Chondrocyte (in vitro differentiated cells): ENCODE measurements around the gene GRIN3B. TPM values are rescaled to one million over a fixed set of nuclear protein-coding genes. Genes with fewer than 3 reads are reported as not detected.

Source experiments
- DNase-seq: peaks from one replicate; pipeline ENCODE4 v3.0.0; 2021; ENCODE audit warnings: mixed read lengths, low spot score
- H3K27ac Mint-ChIP-seq: one replicate; pipeline ENCODE4 v1.8.0; 2021; ENCODE audit warnings: mild to moderate bottlenecking, moderate library complexity, mixed read lengths; ENCODE audit not compliant: unreplicated experiment
- H3K27me3 Mint-ChIP-seq: 2 replicates; pipeline ENCODE4 v1.8.0; 2021; ENCODE audit warnings: low read depth, mixed read lengths
- H3K36me3 Mint-ChIP-seq: 2 replicates; pipeline ENCODE4 v1.8.0; 2021; ENCODE audit warnings: low read depth, mixed read lengths
- H3K4me1 Mint-ChIP-seq: 2 replicates; pipeline ENCODE4 v1.8.0; 2021; ENCODE audit warnings: low read depth, mild to moderate bottlenecking, mixed read lengths
- H3K4me3 Mint-ChIP-seq: one replicate; pipeline ENCODE4 v1.8.0; 2021; ENCODE audit warnings: mild to moderate bottlenecking, moderate library complexity, mixed read lengths; ENCODE audit not compliant: unreplicated experiment
- H3K9me3 Mint-ChIP-seq: 2 replicates; pipeline ENCODE4 v1.8.0; 2021; ENCODE audit warnings: low read depth, mixed read lengths
- total RNA-seq: library from RNA; stranded (reverse); gene quantifications from 3 replicates; pipeline ENCODE4 v1.2.1, GENCODE V29; 2021
- TF ChIP-seq, protein P1 (sequence below): fragments of 200-600 bp; sonication (generic); IDR thresholded peaks from 2 replicates; pipeline ENCODE4 v1.5.0; 2021; ENCODE audit warnings: antibody characterized with exemption, mild to moderate bottlenecking, moderate library complexity

GRIN3B gene
- total RNA-seq, 1 donor from 2014 or later = 0.67 TPM

DNA sequence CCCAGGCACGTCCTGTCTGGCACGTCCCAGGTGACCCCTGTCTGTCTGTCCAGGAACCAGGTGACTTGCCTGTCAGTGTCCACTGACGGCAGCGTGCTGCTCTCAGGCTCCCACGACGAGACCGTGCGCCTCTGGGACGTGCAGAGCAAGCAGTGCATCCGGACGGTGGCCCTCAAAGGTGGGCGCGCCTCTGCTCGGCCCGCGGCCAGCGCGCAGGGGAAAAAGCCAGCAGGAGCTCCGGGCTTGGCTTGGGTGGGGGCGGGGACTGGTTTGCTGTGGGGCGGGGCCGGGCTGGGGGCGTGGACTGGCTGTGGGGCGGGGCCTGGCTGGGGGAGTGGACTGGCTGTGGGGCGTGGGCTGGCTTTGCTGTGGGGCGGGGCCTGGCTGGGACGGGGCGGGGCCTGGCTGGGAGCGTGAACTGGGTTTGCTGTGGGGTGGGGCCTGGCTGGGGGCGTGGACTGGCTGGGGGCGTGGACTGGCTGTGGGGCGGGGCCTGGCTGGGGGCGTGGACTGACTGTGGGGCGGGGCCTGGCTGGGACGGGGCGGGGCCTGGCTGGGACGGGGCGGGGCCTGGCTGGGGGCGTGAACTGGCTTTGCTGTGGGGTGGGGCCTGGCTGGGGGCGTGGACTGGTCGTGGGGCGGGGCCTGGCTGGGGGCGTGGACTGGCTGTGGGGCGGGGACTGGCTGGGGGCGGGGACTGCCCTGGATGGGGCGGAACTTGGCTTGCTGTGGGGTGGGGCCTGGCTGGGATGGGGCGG is 8.9 kb upstream of the GRIN3B start:
- TF ChIP-seq, protein P1, sequence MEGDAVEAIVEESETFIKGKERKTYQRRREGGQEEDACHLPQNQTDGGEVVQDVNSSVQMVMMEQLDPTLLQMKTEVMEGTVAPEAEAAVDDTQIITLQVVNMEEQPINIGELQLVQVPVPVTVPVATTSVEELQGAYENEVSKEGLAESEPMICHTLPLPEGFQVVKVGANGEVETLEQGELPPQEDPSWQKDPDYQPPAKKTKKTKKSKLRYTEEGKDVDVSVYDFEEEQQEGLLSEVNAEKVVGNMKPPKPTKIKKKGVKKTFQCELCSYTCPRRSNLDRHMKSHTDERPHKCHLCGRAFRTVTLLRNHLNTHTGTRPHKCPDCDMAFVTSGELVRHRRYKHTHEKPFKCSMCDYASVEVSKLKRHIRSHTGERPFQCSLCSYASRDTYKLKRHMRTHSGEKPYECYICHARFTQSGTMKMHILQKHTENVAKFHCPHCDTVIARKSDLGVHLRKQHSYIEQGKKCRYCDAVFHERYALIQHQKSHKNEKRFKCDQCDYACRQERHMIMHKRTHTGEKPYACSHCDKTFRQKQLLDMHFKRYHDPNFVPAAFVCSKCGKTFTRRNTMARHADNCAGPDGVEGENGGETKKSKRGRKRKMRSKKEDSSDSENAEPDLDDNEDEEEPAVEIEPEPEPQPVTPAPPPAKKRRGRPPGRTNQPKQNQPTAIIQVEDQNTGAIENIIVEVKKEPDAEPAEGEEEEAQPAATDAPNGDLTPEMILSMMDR = no peak
- Mint-ChIP-seq H3K4me3 (no peak overlapping the region), H3K4me1 (peaks cover 2% of the 10 kb centered on the region), H3K36me3 (peaks cover 10% of the 10 kb centered on the region), H3K9me3 (no peaks in the 10 kb centered on the region), H3K27me3 (peaks cover under 1% of the 10 kb centered on the region), H3K27ac (no peak overlapping the region)
- no peak for DNase-seq

- peak; percentile 92 for DNase-seq
- Mint-ChIP-seq H3K36me3 (peaks cover 6% of the 10 kb centered on the region), H3K27ac (no peak overlapping the region), H3K9me3 (no peaks in the 10 kb centered on the region), H3K4me1 (peaks cover 3% of the 10 kb centered on the region), H3K27me3 (peaks cover 7% of the 10 kb centered on the region), H3K4me3 (no peak overlapping the region)
- TF ChIP-seq, protein P1 = no peak
Measured at GRCh38 chr19:991932-992669, 8.1 kb upstream of the GRIN3B start.

DNA sequence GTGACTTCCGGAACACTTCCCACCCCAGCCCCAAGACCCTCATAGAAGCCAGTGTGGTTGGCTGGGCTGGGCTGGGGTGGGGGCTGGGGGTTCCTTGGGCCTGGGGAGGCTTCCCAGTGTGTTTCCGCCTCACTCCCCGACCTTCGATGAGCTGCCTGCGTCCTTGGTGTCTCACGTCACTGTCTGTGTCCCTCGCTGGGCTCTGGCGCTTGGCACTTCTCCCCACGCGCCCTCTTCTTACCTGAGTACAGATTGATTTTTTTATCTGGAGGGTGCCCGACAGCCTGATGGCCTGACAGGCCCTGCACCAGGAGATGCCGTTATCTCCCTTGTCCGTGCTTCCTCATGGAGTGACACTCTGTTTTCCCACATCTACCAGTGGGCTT is 7.6 kb upstream of the GRIN3B start:
- Mint-ChIP-seq H3K27me3 (peaks cover 8% of the 10 kb centered on the region), H3K4me1 (peaks cover 3% of the 10 kb centered on the region), H3K27ac (no peak overlapping the region), H3K4me3 (no peak overlapping the region), H3K36me3 (peaks cover 6% of the 10 kb centered on the region), H3K9me3 (no peaks in the 10 kb centered on the region)
- DNase-seq = no peak
- TF ChIP-seq, protein P1 = no peak

DNA sequence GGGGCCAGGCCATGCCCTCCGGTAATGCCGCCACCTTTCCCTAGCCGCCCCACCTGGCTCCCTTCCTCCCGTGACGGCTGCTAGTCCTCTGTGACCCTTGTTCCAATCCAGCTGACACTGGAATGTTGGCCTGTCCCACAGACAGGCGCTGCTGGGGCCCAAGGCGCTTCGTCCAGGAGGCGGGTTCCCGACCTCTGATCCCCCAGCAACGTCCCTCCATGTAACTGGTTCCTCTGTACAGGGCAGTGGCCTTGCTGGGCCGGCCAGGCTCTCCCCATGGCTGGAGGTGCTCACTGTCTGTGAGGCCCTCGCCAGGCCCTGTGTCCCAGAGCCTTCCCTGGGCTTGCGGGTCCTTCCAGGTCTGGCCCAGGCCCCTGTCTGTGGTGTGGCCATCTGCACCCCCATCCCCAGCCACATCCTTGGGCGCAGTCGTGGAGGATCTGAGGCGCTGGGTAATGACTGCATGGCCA is 6.8 kb upstream of the GRIN3B start:
- TF ChIP-seq, protein P1 = no peak
- H3K9me3 Mint-ChIP-seq = no peaks in the 10 kb centered on the region
- H3K4me1 Mint-ChIP-seq = peaks cover 3% of the 10 kb centered on the region
- H3K27ac Mint-ChIP-seq = no peak overlapping the region
- peaks cover 14% of the 10 kb centered on the region for H3K27me3 Mint-ChIP-seq
- H3K36me3 Mint-ChIP-seq = peaks cover 4% of the 10 kb centered on the region
- DNase-seq = peak; percentile 81
- no peak overlapping the region for H3K4me3 Mint-ChIP-seq

DNA sequence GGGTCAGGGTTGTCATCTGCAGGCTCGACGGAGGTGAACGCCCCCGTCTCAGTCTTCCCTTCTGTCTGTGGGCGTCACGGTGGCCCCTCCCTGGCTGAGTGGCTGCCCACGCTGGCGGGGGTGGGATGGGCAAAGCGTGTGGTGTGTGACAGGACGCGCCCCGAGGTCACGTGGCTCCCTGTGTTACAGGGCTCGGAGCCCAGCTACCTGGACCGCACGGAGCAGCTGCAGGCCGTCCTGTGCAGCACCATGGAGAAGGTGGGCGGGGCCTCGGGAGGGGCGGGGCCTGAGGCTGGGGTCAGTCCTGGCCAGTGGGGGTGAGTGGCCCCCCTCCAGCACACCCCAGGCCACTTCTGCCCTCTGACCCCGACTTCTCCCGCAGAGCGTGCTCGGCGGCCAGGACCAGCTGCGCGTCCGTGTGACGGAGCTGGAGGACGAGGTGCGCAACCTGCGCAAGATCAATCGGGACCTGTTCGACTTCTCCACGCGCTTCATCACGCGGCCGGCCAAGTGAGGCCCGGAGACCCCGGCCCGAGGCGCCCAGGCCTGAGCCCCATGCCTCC is 6.3 kb upstream of the GRIN3B start:
- TF ChIP-seq, protein P1 = no peak
- H3K36me3 Mint-ChIP-seq = peaks cover 4% of the 10 kb centered on the region
- no peak for DNase-seq
- peaks cover 3% of the 10 kb centered on the region for H3K4me1 Mint-ChIP-seq
- peaks cover 16% of the 10 kb centered on the region for H3K27me3 Mint-ChIP-seq
- H3K9me3 Mint-ChIP-seq = no peaks in the 10 kb centered on the region
- no peak overlapping the region for H3K27ac Mint-ChIP-seq
- no peak overlapping the region for H3K4me3 Mint-ChIP-seq
